Measurements from ENCODE around the gene PRKACB.

- TF ChIP-seq REST (IDR thresholded peaks at IDR 0.05) (no peak), EHF (CRISPR knock-in tag; IDR thresholded peaks at IDR 0.05) (no peak)
Observed at GRCh38 chr1:84198832-84199231, 54.8 kb downstream of the PRKACB start.

Data from A549 (cell line).